ENCODE measurements around the gene PPIL6. TPM values are rescaled to one million over a fixed set of nuclear protein-coding genes. Genes with fewer than 3 reads are reported as not detected.

PPIL6 gene
- total RNA-seq, 4 donors from 2014 or later = 0.64 to 4.0 (median 1.9) TPM; not detected in 1

DNA sequence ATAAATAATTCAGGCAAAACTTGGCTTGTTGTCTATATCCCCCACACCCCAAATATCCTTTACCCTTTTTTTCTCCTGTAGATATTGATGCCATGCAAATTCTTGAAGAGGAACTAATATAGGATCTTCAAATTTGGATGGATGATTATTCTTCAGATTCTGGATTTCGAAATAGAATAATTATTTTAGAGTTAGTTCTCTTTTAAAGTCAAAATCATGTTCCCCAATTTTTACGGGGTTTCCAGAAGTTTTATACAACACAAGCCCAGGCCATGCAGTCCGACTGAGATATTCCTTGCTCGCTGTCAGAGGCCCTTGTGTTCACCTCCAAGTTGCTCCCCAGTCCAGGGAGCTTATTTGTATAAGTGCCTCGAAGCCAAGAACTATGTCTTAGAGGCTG lies 4.4 kb downstream of the PPIL6 start:
- 91 to 94% methylated on average over 4 to 5 of the region's 5 CpGs for WGBS, 2 donors (ENCODE audit: low coverage in 1 of 2)
- Histone ChIP-seq H3K4me3 (no peak overlapping the region), H3K9me3 (no peaks in the 10 kb centered on the region), H3K36me3 (no peaks in the 10 kb centered on the region), H3K27me3 (no peaks in the 10 kb centered on the region), H3K4me1 (peaks cover 0 to 12% (median 0%) of the 10 kb centered on the region in 4 donors), H3K27ac (no peak overlapping the region)
- intact Hi-C loops (cut with DNase I; ENCODE audit: low total_unique reads) = no loop called here
- in situ Hi-C loops (cut with MboI; ENCODE audit: low pct_ligation_motif_present in 1 of 4, low pct_unique_long_range_greater_than_20kb in 1 of 4, low sequenced_read_pairs in 3 of 4) = loop anchor here in 1 of 4 donors (25.0 kb wide), 1 partner anchor 251 kb away; the partner anchor contains the start of genes AK9 and FIG4
- DNase-seq = no peak
- no peak for TF ChIP-seq EP300 (IDR thresholded peaks at IDR 0.05; ENCODE audit: low read depth)

DNA sequence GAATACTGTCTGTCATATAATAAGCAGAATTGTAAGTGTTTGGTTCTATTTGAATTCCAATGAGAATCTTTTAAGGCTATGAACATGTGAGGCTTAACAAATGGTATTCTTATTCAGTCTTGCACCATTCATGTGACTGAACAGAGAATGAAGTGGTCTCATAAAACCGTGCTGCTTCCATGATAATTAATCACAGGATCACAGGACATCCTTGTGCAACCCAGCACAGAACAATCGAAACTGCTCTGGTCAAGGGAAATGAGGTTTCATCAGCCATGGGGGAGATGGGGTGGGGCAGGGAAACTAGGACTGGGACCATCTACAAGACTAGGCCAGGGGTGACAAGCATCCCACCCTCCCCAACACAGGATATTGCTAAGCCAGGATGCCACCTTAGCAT lies 6.0 kb downstream of the PPIL6 start:
- in situ Hi-C loops (cut with MboI; ENCODE audit: low pct_ligation_motif_present in 1 of 4, low pct_unique_long_range_greater_than_20kb in 1 of 4, low sequenced_read_pairs in 3 of 4) = loop anchor here in 1 of 4 donors (25.0 kb wide), 1 partner anchor 253 kb away; the partner anchor contains the start of genes AK9 and FIG4
- TF ChIP-seq, protein P1, sequence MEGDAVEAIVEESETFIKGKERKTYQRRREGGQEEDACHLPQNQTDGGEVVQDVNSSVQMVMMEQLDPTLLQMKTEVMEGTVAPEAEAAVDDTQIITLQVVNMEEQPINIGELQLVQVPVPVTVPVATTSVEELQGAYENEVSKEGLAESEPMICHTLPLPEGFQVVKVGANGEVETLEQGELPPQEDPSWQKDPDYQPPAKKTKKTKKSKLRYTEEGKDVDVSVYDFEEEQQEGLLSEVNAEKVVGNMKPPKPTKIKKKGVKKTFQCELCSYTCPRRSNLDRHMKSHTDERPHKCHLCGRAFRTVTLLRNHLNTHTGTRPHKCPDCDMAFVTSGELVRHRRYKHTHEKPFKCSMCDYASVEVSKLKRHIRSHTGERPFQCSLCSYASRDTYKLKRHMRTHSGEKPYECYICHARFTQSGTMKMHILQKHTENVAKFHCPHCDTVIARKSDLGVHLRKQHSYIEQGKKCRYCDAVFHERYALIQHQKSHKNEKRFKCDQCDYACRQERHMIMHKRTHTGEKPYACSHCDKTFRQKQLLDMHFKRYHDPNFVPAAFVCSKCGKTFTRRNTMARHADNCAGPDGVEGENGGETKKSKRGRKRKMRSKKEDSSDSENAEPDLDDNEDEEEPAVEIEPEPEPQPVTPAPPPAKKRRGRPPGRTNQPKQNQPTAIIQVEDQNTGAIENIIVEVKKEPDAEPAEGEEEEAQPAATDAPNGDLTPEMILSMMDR (IDR thresholded peaks at IDR 0.05) = no peak
- 52% methylated on average over 2 of the region's 2 CpGs; no CpG with 5 or more reads in 1 of the 2 donors for WGBS, 2 donors (ENCODE audit: low coverage in 1 of 2)
- H3K4me3 ChIP-seq = no peak overlapping the region
- no peaks in the 10 kb centered on the region for H3K27me3 ChIP-seq
- intact Hi-C loops (cut with DNase I; ENCODE audit: low total_unique reads) = no loop called here
- H3K36me3 ChIP-seq = no peaks in the 10 kb centered on the region
- H3K9me3 ChIP-seq = no peaks in the 10 kb centered on the region
- DNase-seq = no peak
- peaks cover 0 to 7% (median 2%) of the 10 kb centered on the region in 4 donors for H3K4me1 ChIP-seq
- no peak overlapping the region for H3K27ac ChIP-seq

DNA sequence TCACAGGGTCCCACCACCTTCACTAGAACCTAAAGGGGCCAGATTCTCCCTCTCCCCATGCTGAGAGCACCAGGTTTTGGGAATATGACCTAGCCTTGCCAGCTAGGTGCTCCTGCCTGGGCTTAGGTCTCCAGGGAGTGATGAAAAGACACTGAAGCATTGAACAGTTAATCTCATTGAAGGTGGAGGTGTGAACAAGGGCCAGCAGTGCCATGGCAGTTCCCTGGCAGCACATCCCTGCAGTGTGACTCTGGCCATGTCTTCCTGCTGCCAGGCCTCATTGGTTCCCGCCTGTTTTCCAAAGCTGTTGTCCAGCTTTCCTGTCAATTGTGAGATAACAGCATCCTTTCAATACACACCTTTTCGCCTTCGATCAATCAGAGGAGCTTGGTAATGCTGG lies 10.9 kb downstream of the PPIL6 start:
- Histone ChIP-seq H3K27me3 (no peaks in the 10 kb centered on the region), H3K36me3 (no peaks in the 10 kb centered on the region), H3K9me3 (no peaks in the 10 kb centered on the region), H3K4me3 (no peak overlapping the region), H3K4me1 (peaks cover 4 to 11% (median 9%) of the 10 kb centered on the region in 4 donors), H3K27ac (no peak overlapping the region)
- TF ChIP-seq POLR2AphosphoS5 (IDR thresholded peaks at IDR 0.05) (no peak), POLR2A (IDR thresholded peaks at IDR 0.05) (no peak), EP300 (IDR thresholded peaks at IDR 0.05; ENCODE audit: low read depth) (no peak)
- TF ChIP-seq, protein P1 (IDR thresholded peaks at IDR 0.05) = no peak
- 98% methylated on average over 3 of the region's 3 CpGs; no CpG with 5 or more reads in 1 of the 2 donors for WGBS, 2 donors (ENCODE audit: low coverage in 1 of 2)
- no peak for DNase-seq
- intact Hi-C loops (cut with DNase I; ENCODE audit: low total_unique reads) = no loop called here
- in situ Hi-C loops (cut with MboI; ENCODE audit: low pct_ligation_motif_present in 1 of 4, low pct_unique_long_range_greater_than_20kb in 1 of 4, low sequenced_read_pairs in 3 of 4) = loop anchor here in 1 of 4 donors (25.0 kb wide), 1 partner anchor 258 kb away; the partner anchor contains the start of genes AK9 and FIG4

DNA sequence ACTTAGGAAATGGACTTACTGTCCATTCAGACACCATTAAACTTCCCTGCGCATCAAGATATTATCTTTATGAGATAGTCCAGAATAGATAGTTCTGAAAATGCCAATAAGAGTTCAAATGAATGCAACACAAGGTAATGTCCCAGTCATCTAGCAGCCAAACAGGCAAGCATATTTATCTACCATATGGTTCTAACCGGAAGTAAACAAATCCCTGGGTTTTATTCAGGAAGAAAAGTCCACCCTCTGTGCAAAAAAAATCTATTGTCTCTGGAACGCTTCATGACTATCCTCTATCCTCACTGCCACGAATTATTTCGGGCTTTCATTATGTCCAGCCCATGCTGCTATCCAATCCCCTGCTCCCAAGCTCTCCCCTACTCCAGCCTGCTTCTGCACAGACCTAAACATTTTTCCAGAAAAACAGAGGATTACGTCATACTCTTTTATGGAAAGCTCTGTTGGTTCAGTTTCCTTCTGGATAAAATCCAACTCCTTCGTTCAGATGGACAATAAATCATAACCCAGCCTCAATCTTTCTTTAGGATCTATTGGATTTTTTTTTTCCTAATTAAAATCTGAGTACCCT lies 11.4 kb downstream of the PPIL6 start:
- in situ Hi-C loops (cut with MboI; ENCODE audit: low pct_ligation_motif_present in 1 of 4, low pct_unique_long_range_greater_than_20kb in 1 of 4, low sequenced_read_pairs in 3 of 4) = loop anchor here in 1 of 4 donors (25.0 kb wide), 1 partner anchor 258 kb away; the partner anchor contains the start of genes AK9 and FIG4
- no peak overlapping the region for H3K4me3 ChIP-seq

More for the DNA sequence above, 11.4 kb downstream of the PPIL6 start:
- 17 to 33% methylated on average over 7 of the region's 7 CpGs for WGBS, 2 donors (ENCODE audit: low coverage in 1 of 2)
- Histone ChIP-seq H3K27ac (no peak overlapping the region), H3K36me3 (no peaks in the 10 kb centered on the region), H3K4me1 (peaks cover 4 to 11% (median 9%) of the 10 kb centered on the region in 4 donors), H3K9me3 (no peaks in the 10 kb centered on the region), H3K27me3 (no peaks in the 10 kb centered on the region)
- TF ChIP-seq POLR2A (IDR thresholded peaks at IDR 0.05) (no peak), EP300 (IDR thresholded peaks at IDR 0.05; ENCODE audit: low read depth) (no peak), POLR2AphosphoS5 (IDR thresholded peaks at IDR 0.05) (no peak)
- TF ChIP-seq, protein P1 (IDR thresholded peaks at IDR 0.05) = no peak
- intact Hi-C loops (cut with DNase I; ENCODE audit: low total_unique reads) = no loop called here
- no peak for DNase-seq

Data from transverse colon (tissue), 4 donors.